GM12891 (cell line): Measurements from ENCODE around the gene SCGB1C2.

Experiments used
- DNase-seq: peaks from one replicate; pipeline ENCODE4 v3.0.0; 2011; ENCODE audit warnings: low spot score; ENCODE audit not compliant: insufficient read length
- FAIRE-seq: peaks from 2 replicates; lab custom pipeline; 2011; peaks lifted over from hg19 to GRCh38; lab: Jason Lieb, UNC
- PAX5 ChIP-seq: IDR thresholded peaks from 2 replicates; pipeline ENCODE4 v1.6.1; 2011; ENCODE audit warnings: low read length, moderate library complexity, mild to moderate bottlenecking; ENCODE audit not compliant: insufficient read depth, severe bottlenecking
- POLR2A ChIP-seq: IDR thresholded peaks from 2 replicates; pipeline ENCODE4 v1.6.1; 2011; ENCODE audit warnings: low read depth, low read length, control low read depth
- POLR2AphosphoS5 ChIP-seq: IDR thresholded peaks from 2 replicates; pipeline ENCODE4 v1.6.1; 2011; ENCODE audit warnings: low read depth, low read length, control low read depth
- POU2F2 ChIP-seq: IDR thresholded peaks from 2 replicates; pipeline ENCODE4 v1.6.1; 2011; ENCODE audit warnings: low read depth, mild to moderate bottlenecking, control low read depth, low read length, moderate library complexity
- SPI1 ChIP-seq: IDR thresholded peaks from 2 replicates; pipeline ENCODE4 v1.6.1; 2011; ENCODE audit warnings: low read depth, low read length, control low read depth
- TAF1 ChIP-seq: IDR thresholded peaks from 2 replicates; pipeline ENCODE4 v1.6.1; 2011; ENCODE audit warnings: low read depth, low read length, control low read depth

Gene SCGB1C2

DNA sequence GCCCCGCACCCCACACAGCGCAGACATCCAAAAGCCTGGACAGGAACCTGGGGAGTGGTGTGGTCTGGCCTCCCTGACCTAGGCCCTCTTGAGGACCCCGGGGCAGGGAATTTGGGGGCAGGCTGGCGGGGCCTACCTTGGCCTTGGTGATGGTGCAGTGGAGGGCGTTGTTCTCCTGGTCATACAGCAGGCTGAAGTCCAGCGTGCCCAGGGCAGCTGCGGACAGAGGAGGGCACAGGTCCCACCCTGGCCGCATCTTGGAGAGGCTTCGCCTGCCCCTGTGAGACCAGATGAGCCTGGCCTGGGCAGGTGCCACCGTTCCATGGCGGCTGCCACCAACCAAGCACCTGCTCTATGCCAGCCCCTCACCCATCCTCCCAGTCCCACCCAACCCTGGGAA lies 35.0 kb downstream of the SCGB1C2 start:
- DNase-seq (no peak), FAIRE-seq (no peak)
- no peak for TF ChIP-seq POU2F2

DNA sequence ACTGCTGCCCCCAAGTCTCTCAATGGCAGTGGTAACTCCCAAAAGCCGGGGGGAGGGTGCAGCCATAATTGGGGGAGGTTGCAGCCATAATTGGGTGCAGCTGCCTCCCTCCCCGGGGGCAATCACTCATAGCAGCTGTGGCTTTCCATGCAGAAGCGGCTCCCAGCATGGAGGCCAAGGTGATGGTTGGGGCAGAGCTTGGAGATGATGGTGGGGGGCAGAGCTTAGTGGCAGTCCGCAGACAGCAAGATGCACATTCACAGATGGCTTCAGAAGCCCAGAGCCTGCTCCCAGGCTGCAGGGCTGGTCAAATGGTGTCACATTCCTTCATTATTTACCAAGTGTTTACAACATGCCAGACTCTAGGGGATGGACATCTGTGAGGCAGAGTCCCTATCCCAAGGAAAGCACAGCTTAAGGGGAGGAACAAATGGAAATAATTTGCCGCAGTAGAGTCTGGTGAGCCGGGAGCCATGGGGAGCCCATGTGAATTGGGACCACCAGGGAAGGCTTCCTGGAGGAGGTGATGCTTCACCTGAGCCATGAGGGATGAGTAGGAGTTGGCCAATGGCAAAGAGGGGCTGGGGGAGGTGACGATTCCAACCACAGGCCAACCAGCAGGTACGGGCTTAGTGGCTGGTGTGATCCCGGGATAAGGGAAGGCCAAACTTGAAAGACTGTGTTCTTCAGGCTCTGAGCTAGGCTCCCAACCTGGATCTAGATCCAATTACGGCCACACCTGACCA lies 36.0 kb downstream of the SCGB1C2 start:
- DNase-seq (no peak), FAIRE-seq (no peak)
- TF ChIP-seq SPI1 (no peak), POLR2A (no peak), TAF1 (no peak), POU2F2 (no peak), PAX5 (no peak), POLR2AphosphoS5 (no peak)

DNA sequence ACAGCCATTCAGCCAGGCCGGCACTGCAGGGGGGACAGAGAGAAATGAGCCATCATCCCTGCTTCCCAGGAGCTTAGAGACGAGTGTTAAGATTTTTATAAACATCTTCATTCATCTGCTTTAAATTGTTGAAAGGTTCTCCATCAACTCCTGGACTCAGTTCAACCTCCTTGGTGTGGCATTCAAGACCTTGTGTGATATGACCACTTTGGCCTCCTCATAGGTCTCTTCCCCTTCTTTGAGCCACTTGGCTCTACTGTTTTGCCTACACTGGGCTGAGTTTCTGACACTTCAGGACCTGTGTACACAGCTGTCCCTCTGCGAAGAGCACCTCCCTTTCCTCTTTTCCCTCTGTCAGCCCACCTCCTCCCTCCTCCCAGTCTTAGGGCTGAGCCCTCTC lies 39.8 kb downstream of the SCGB1C2 start:
- TF ChIP-seq POLR2AphosphoS5 (no peak), SPI1 (no peak)
- DNase-seq: no peak
- no peak for FAIRE-seq

DNA sequence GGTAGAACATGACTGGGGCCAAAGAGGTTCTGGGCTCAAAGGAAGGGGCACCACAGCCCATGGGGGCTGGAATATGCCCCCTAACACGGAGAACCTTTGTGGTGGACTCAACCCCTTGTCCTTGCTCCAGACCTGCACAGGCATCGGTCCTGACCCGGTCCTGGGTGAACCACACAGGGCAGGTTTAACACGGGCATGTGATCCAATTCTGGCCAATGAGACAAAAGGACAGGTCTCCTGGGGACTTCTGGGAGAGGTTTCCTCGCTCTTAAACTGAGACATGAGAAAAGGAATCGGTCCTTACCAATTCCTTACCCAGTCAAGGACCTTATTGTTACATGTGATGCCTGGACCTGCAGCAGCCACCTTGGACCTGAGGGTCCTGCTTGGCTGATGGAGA lies 40.4 kb downstream of the SCGB1C2 start:
- DNase-seq (no peak), FAIRE-seq (no peak)
- TF ChIP-seq POLR2A: no peak
- no peak for TF ChIP-seq SPI1
- no peak for TF ChIP-seq PAX5
- no peak for TF ChIP-seq TAF1
- TF ChIP-seq POLR2AphosphoS5: no peak
- no peak for TF ChIP-seq POU2F2

DNA sequence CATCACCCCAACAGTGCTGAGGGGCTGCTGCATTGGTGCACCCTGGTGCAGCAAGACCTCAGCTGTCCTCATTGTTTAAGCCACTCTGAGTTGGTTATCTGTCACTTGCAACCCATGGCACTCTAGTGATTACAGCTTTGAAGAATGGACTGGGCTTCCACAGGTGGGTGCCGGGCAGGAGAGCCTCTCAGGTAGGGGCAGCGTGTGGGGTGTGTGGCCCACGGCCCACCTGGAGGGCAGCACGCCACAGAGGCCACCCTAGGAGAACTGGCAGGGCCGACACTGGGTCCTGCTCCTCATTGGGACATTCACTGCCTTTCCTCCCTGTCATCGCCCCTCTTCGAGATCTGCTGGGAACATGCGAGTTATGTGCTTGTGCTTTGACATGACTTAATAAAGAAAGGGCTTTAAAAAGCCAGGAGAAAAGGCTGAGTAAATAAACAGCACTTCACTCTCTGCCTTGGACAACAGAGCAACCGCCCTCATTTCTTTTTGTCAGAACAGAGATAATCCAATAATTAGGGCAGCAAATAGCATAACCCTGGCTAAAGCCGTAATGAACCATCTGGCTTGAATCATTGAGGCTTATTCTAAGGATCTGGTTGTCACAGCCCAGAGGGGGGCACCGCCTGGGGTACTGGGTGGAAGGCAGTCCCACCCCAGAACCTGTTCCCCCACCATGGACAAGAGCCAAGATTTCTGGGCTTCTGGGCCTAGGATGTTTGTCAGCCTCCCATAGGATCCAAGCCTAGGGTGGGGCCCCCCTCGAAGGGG lies 41.1 kb downstream of the SCGB1C2 start:
- DNase-seq: no peak
- FAIRE-seq: no peak
- TF ChIP-seq POLR2A (no peak), TAF1 (no peak), SPI1 (no peak), POU2F2 (no peak)

DNA sequence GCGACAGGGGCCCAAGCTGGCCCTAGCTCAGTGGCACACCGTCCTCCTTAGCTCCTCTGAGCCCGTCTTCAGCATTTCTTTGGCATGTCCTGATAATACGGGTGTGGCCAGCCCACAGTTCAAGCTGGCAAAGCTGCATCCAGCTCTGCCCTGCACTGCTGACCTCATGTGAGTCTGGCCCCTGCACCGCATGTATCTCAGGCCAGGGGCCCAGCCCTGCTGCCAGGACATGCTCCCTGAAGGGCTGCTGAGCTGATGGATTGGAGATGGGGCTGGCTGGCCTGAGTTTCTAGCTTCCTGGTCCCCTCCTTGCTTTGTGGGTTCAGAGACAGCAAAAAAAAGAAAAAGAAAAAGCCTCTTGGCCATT lies 41.7 kb downstream of the SCGB1C2 start:
- TF ChIP-seq TAF1 (no peak), POLR2A (no peak), SPI1 (no peak), POU2F2 (no peak)
- FAIRE-seq: no peak
- DNase-seq: no peak

DNA sequence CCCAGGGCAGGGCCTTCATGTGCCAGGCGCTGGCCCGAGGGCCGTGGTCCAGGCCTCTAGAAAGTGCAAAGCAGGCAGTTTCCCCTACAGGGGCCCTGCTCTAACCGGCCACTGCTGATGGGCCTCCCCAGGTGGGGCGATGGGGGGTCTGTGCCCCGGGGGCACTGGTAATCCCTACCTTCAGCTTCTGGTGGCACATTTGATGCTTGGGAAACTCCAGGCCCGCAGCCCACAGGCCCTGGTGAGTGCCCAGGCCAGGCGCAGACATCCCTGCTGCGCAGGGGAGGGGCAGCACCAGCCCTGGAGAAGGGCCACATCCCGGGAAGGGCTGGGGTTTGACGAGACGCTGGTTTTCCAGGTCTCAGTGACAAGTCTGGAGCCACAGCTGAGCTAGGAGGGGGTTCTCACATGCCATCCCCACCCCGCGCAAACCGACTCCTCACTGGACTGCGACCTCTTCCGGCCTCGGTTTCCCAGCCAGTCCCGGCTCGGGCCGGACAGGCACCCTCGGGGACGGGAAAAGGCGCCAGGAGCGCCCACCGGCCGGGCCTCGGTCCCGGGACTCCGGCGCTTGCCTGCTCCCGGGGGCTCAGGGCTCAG lies 42.5 kb downstream of the SCGB1C2 start:
- no peak for FAIRE-seq
- no peak for DNase-seq
- TF ChIP-seq POLR2AphosphoS5: no peak
- no peak for TF ChIP-seq PAX5
- TF ChIP-seq POLR2A: no peak
- no peak for TF ChIP-seq TAF1
- no peak for TF ChIP-seq SPI1
- TF ChIP-seq POU2F2: no peak

DNA sequence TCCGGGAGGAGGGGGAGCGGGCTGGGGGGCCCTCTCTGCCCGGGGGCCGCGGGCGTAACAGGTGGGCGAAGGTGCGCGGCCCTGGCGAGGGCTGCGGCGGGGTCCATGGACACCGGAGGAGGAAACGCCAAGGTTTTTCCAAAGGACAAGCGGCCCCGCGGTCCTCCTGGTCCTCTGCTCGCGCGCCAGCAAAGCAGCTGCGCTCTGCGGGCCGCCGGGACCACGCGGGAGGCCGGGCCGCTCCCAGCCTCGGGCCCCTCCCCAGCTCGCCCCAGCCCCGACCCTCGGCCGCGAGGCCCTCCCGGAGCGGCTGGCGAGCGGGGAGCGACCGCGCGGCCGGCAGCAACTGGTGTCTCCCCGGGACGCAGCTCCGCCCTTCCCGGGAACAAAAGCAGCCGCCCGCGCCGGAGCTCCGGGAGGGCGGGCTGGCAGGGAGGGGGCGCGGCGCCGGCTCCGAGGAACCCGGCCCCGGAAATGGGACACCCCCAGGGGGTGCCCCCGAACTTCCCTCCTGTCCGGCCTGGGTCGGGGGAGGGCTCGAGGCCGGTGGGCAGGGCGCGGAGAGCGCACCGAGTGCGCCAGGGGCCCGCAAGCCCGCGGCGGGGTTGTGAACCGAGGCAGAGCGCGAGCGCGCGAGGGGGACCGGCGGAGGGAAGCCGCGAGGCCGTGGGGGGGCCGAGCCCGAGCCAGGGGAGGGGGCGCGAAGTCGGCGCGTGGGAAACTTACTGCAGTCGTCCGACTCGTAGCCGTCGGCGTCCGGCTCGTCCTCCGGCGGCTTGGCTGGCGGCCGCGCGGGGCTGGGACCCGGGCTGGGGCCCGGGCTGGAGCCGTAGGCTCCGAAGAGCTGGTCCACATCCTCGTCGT lies 43.2 kb downstream of the SCGB1C2 start:
- TF ChIP-seq TAF1 (no peak), POLR2A (no peak), PAX5 (no peak), POU2F2 (no peak), SPI1 (no peak), POLR2AphosphoS5 (no peak)
- FAIRE-seq (no peak), DNase-seq (no peak)

DNA sequence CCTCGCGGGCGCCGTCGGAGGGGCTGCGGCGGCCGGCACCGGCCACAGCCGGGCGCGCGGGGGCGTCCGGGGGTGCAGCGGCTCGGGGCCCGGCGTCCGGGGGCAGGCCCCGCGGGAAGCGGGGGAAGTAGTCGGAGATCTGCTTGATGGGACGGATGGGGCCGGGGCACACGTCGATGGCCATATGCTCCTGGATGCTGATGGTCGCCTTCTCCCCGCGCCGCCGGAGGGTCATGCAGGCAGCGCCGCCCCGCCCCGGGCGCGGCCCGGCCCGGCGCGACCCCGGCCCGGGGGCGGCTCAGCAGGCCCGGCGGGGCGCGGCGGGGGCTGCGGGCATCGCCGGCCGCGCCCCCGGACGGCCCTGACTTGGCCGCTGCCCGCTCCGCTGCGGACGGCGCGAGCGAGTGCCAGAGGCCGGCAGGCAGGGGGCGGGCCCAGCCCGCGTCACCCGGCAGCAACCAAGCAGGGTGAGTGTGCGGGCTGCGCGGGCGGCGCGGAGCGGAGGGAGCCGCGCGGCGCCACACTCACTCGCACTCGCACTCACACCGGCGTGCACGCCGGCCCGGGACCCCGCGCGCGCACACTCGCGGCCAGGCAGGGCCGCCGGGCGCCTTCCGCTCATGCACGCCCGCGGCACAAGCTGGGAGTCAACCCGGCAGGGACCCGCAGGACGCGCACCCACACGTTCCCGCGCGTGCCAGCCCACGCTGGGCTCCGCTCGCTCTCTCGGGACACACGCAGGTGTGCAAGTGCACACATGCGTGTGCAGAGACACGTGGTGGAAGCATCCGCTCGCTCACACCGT lies 44.1 kb downstream of the SCGB1C2 start, which contains the start of gene DOC2B:
DOC2B (minus strand) TSS at position 406 of the 805 bp plus-strand sequence; CDS start at position 235, 171 bp downstream.
- DNase-seq: no peak
- no peak for TF ChIP-seq POLR2A
- no peak for TF ChIP-seq SPI1
- no peak for TF ChIP-seq PAX5
- TF ChIP-seq POLR2AphosphoS5: no peak
- no peak for TF ChIP-seq POU2F2
- no peak for TF ChIP-seq TAF1
- FAIRE-seq: no peak
